Glutamatergic neuron (in vitro differentiated cells): Measurements from ENCODE around the gene CRIM1. TPM values are rescaled to one million over a fixed set of nuclear protein-coding genes. Genes with fewer than 3 reads are reported as not detected.

Experiments
- DNase-seq: peaks from one replicate; pipeline ENCODE4 v3.0.0; 2022
- H3K27ac Mint-ChIP-seq: one replicate; pipeline ENCODE4 v1.8.0; 2020; ENCODE audit warnings: mild to moderate bottlenecking, mixed read lengths, inconsistent platforms; ENCODE audit not compliant: unreplicated experiment
- H3K27me3 Mint-ChIP-seq: one replicate; pipeline ENCODE4 v1.8.0; 2020; ENCODE audit warnings: mild to moderate bottlenecking, moderate library complexity, mixed read lengths, inconsistent platforms; ENCODE audit not compliant: unreplicated experiment
- H3K36me3 Mint-ChIP-seq: one replicate; pipeline ENCODE4 v1.8.0; 2020; ENCODE audit warnings: mild to moderate bottlenecking, mixed read lengths, inconsistent platforms; ENCODE audit not compliant: unreplicated experiment
- H3K4me1 Mint-ChIP-seq: one replicate; pipeline ENCODE4 v1.8.0; 2020; ENCODE audit warnings: mild to moderate bottlenecking, low read depth, mixed read lengths, inconsistent platforms; ENCODE audit not compliant: unreplicated experiment
- H3K4me3 Mint-ChIP-seq: one replicate; pipeline ENCODE4 v1.8.0; 2020; ENCODE audit warnings: mild to moderate bottlenecking, mixed read lengths, inconsistent platforms; ENCODE audit not compliant: unreplicated experiment
- H3K9me3 Mint-ChIP-seq: one replicate; pipeline ENCODE4 v1.8.0; 2020; ENCODE audit warnings: mild to moderate bottlenecking, moderate library complexity, mixed read lengths, inconsistent platforms; ENCODE audit not compliant: unreplicated experiment
- CTCF ChIP-seq: fragments of 200-600 bp; sonication (generic); IDR thresholded peaks from one replicate; pipeline ENCODE4 v1.5.0; 2021; ENCODE audit not compliant: partially characterized antibody, unreplicated experiment
- total RNA-seq: library from RNA; stranded (reverse); fragmentation: NEBNext Ultra II Directional; extraction: Animal tissue kit (Norgen Biotek cat#: 25700); gene quantifications from one replicate; pipeline ENCODE4 v1.2.1, GENCODE V29; 2021; ENCODE audit not compliant: unreplicated experiment

The CRIM1 gene
- total RNA-seq, 1 donor from 2014 or later: 35.7 TPM

GRCh38 chr2:36423619-36424120 is 68.1 kb downstream of the CRIM1 start:
- peaks cover 7% of the 10 kb centered on the region for H3K4me1 Mint-ChIP-seq
- DNase-seq: no peak
- H3K27me3 Mint-ChIP-seq: peaks cover 4% of the 10 kb centered on the region
- H3K27ac Mint-ChIP-seq: no peak overlapping the region
- no peaks in the 10 kb centered on the region for H3K36me3 Mint-ChIP-seq
- peaks cover 1% of the 10 kb centered on the region for H3K9me3 Mint-ChIP-seq
- TF ChIP-seq CTCF: no peak
- no peak overlapping the region for H3K4me3 Mint-ChIP-seq

DNA sequence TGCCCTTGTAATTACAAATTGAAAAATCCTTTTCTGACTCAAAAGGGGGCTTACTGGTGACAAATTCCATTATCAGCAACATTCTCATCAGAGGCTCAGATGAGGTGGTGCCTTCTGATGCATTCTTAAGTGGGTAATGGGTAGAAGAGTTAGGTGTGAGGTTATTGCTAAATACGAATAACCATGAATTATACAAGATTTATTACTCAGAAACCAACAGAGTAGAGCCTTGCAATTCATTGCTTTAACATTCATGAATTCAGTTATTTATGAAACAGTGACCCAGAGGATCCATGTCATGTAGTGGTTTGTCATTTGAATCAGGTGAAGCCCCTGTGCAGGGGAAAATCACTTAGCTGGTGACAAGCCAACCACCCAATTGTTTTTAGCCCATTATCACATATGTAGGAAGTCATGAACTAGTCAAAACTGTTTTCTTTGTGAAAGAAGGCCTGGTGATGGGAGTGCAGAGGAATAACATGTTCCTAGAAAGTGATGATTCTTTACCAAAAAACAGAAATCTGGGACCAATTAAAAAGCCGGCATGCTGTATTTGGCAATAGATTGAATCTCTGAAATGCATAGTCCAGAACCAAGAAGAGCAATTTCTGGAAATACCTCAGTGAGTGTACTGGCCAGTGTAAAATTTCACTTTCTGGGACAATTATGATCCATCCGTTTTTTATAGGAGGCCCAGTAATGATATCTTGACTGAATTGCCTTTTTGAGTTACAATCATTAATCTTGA is 70.2 kb downstream of the CRIM1 start:
- TF ChIP-seq CTCF: no peak
- H3K36me3 Mint-ChIP-seq: no peaks in the 10 kb centered on the region
- no peak overlapping the region for H3K27ac Mint-ChIP-seq
- DNase-seq: no peak
- peaks cover 3% of the 10 kb centered on the region for H3K4me1 Mint-ChIP-seq
- H3K9me3 Mint-ChIP-seq: peaks cover 1% of the 10 kb centered on the region
- H3K4me3 Mint-ChIP-seq: no peak overlapping the region
- H3K27me3 Mint-ChIP-seq: peaks cover 4% of the 10 kb centered on the region

- peaks cover 1% of the 10 kb centered on the region for H3K4me1 Mint-ChIP-seq
- H3K4me3 Mint-ChIP-seq: no peak overlapping the region
- H3K27ac Mint-ChIP-seq: no peak overlapping the region
- no peak for TF ChIP-seq CTCF
- H3K36me3 Mint-ChIP-seq: no peaks in the 10 kb centered on the region
- DNase-seq: no peak
- peaks cover 4% of the 10 kb centered on the region for H3K27me3 Mint-ChIP-seq
- H3K9me3 Mint-ChIP-seq: peaks cover 1% of the 10 kb centered on the region
Observed at GRCh38 chr2:36427790-36428243, 72.2 kb downstream of the CRIM1 start.

GRCh38 chr2:36430549-36430948 is 75.0 kb downstream of the CRIM1 start:
- TF ChIP-seq CTCF: no peak
- Mint-ChIP-seq H3K27me3 (no peaks in the 10 kb centered on the region), H3K9me3 (no peaks in the 10 kb centered on the region), H3K36me3 (no peaks in the 10 kb centered on the region), H3K4me3 (no peak overlapping the region), H3K4me1 (peaks cover 2% of the 10 kb centered on the region), H3K27ac (no peak overlapping the region)
- DNase-seq: no peak

DNA sequence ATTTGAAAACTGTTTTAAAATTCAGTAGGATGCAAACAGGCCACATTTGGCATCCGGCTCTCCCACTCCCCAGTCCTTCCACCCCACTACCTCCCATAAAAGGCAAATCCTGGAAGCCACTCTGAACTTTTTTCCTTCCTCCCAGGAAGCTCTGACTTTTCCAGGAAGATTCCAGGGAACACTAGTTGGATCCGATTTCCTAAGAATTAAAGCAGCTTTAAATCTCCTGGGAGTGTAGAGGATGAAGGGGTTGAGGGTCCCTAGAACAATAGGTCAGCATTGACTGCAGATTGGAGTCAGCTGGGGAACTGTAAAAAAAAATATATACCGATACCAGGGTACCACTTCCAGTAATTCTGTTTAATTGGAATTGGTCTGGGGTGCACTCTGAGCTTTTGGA is 76.9 kb downstream of the CRIM1 start:
- H3K36me3 Mint-ChIP-seq: no peaks in the 10 kb centered on the region
- no peak for DNase-seq
- no peak overlapping the region for H3K27ac Mint-ChIP-seq
- no peaks in the 10 kb centered on the region for H3K9me3 Mint-ChIP-seq
- no peak overlapping the region for H3K4me3 Mint-ChIP-seq
- H3K4me1 Mint-ChIP-seq: peaks cover 2% of the 10 kb centered on the region
- TF ChIP-seq CTCF: no peak
- no peaks in the 10 kb centered on the region for H3K27me3 Mint-ChIP-seq
